BE2C (cell line): ENCODE results near the gene CD80.

Experiments used
- DNase-seq: peaks from one replicate; pipeline ENCODE4 v3.0.0-alpha.2; 2020
- H3K27me3 ChIP-seq: fragments of 250-450 bp; sonication (Bioruptor Pico); 2 replicates; pipeline ENCODE4 v1.5.1; 2020; ENCODE audit warnings: mild to moderate bottlenecking
- H3K36me3 ChIP-seq: fragments of 250-450 bp; sonication (Bioruptor Pico); 2 replicates; pipeline ENCODE4 v1.5.1; 2020; ENCODE audit warnings: mild to moderate bottlenecking
- H3K4me1 ChIP-seq: fragments of 250-450 bp; sonication (Bioruptor Pico); 2 replicates; pipeline ENCODE4 v1.5.1; 2020
- H3K4me3 ChIP-seq: 2 replicates; pipeline ENCODE4 v1.5.1; 2011; ENCODE audit warnings: low read depth, low read length
- H3K9me3 ChIP-seq: fragments of 250-450 bp; sonication (Bioruptor Pico); 2 replicates; pipeline ENCODE4 v1.5.1; 2020
- CTCF ChIP-seq: IDR thresholded peaks from 2 replicates; pipeline ENCODE4 v1.5.1; 2012; ENCODE audit warnings: mild to moderate bottlenecking, low read depth, low read length

CD80 gene

GRCh38 chr3:119517112-119517511 lies 42.3 kb downstream of the CD80 start:
- no peak overlapping the region for H3K4me3 ChIP-seq
- no peaks in the 10 kb centered on the region for H3K27me3 ChIP-seq
- H3K9me3 ChIP-seq: no peaks in the 10 kb centered on the region
- no peaks in the 10 kb centered on the region for H3K4me1 ChIP-seq
- no peak for TF ChIP-seq CTCF
- H3K36me3 ChIP-seq: peaks cover 59% of the 10 kb centered on the region
- DNase-seq: no peak

- no peak for TF ChIP-seq CTCF
- no peaks in the 10 kb centered on the region for H3K9me3 ChIP-seq
- peaks cover 39% of the 10 kb centered on the region for H3K36me3 ChIP-seq
- DNase-seq: no peak
- H3K4me3 ChIP-seq: no peak overlapping the region
- H3K27me3 ChIP-seq: no peaks in the 10 kb centered on the region
- H3K4me1 ChIP-seq: no peaks in the 10 kb centered on the region
Observed at GRCh38 chr3:119514637-119515036, 44.8 kb downstream of the CD80 start.

GRCh38 chr3:119510690-119511089 lies 48.7 kb downstream of the CD80 start:
- Histone ChIP-seq H3K4me1 (no peaks in the 10 kb centered on the region), H3K9me3 (no peaks in the 10 kb centered on the region), H3K27me3 (no peaks in the 10 kb centered on the region), H3K4me3 (no peak overlapping the region), H3K36me3 (peaks cover 20% of the 10 kb centered on the region)
- DNase-seq: no peak
- no peak for TF ChIP-seq CTCF

- peaks cover 29% of the 10 kb centered on the region for H3K36me3 ChIP-seq
- H3K4me3 ChIP-seq: no peak overlapping the region
- DNase-seq: no peak
- no peaks in the 10 kb centered on the region for H3K27me3 ChIP-seq
- H3K9me3 ChIP-seq: no peaks in the 10 kb centered on the region
- no peak for TF ChIP-seq CTCF
- H3K4me1 ChIP-seq: no peaks in the 10 kb centered on the region
Observed at GRCh38 chr3:119508172-119508845, 51.1 kb downstream of the CD80 start.

GRCh38 chr3:119507404-119507803 lies 52.0 kb downstream of the CD80 start:
- no peaks in the 10 kb centered on the region for H3K4me1 ChIP-seq
- no peak for DNase-seq
- TF ChIP-seq CTCF: no peak
- peaks cover 33% of the 10 kb centered on the region for H3K36me3 ChIP-seq
- H3K9me3 ChIP-seq: no peaks in the 10 kb centered on the region
- no peaks in the 10 kb centered on the region for H3K27me3 ChIP-seq
- no peak overlapping the region for H3K4me3 ChIP-seq

GRCh38 chr3:119506631-119507030 lies 52.8 kb downstream of the CD80 start:
- Histone ChIP-seq H3K9me3 (no peaks in the 10 kb centered on the region), H3K4me1 (no peaks in the 10 kb centered on the region), H3K4me3 (no peak overlapping the region), H3K36me3 (peaks cover 33% of the 10 kb centered on the region), H3K27me3 (no peaks in the 10 kb centered on the region)
- TF ChIP-seq CTCF: no peak
- DNase-seq: no peak
